ENCODE data around the gene CDC42EP4. TPM values are rescaled to one million over a fixed set of nuclear protein-coding genes. Genes with fewer than 3 reads are reported as not detected.

The CDC42EP4 gene
- total RNA-seq, 4 donors from 2014 or later, result 93.3 to 121 (median 117) TPM

- no peaks in the 10 kb centered on the region for H3K36me3 ChIP-seq
- H3K27ac ChIP-seq, result no peak overlapping the region
- peaks cover 0 to 3% (median 0%) of the 10 kb centered on the region in 4 donors for H3K9me3 ChIP-seq
- H3K4me1 ChIP-seq, result peaks cover 0 to 38% (median 15%) of the 10 kb centered on the region in 4 donors
- 62 to 70% methylated on average over 6 of the region's 6 CpGs for WGBS, 2 donors
- H3K4me3 ChIP-seq, result no peak overlapping the region
- no peak for DNase-seq (ENCODE audit: low spot score in 2 of 2)
- TF ChIP-seq POLR2A (IDR thresholded peaks at IDR 0.05) (no peak), EP300 (IDR thresholded peaks at IDR 0.05) (no peak), CTCF (IDR thresholded peaks at IDR 0.05) (no peak)
- H3K27me3 ChIP-seq, result no peaks in the 10 kb centered on the region
Observed at GRCh38 chr17:73320601-73321264, 8.9 kb upstream of the CDC42EP4 start.

- DNase-seq (ENCODE audit: low spot score in 2 of 2), result no peak
- H3K9me3 ChIP-seq, result peaks cover 0 to 3% (median 0%) of the 10 kb centered on the region in 4 donors
- 93 to 96% methylated on average over 3 of the region's 3 CpGs for WGBS, 2 donors
- H3K4me3 ChIP-seq, result no peak overlapping the region
- TF ChIP-seq POLR2A (IDR thresholded peaks at IDR 0.05) (no peak), EP300 (IDR thresholded peaks at IDR 0.05) (no peak)
- H3K4me1 ChIP-seq, result peaks cover 0 to 28% (median 9%) of the 10 kb centered on the region in 4 donors
- no peak overlapping the region for H3K27ac ChIP-seq
- no peaks in the 10 kb centered on the region for H3K27me3 ChIP-seq
- H3K36me3 ChIP-seq, result no peaks in the 10 kb centered on the region
Observed at GRCh38 chr17:73319766-73320165, 8.0 kb upstream of the CDC42EP4 start.

GRCh38 chr17:73318836-73319235, 7.0 kb upstream of the CDC42EP4 start:
- peaks cover 0 to 3% (median 0%) of the 10 kb centered on the region in 4 donors for H3K9me3 ChIP-seq
- H3K27me3 ChIP-seq, result no peaks in the 10 kb centered on the region
- DNase-seq (ENCODE audit: low spot score in 2 of 2), result no peak
- H3K27ac ChIP-seq, result no peak overlapping the region
- peaks cover 0 to 19% (median 7%) of the 10 kb centered on the region in 4 donors for H3K4me1 ChIP-seq
- no peaks in the 10 kb centered on the region for H3K36me3 ChIP-seq
- WGBS, 2 donors, result 61 to 63% methylated on average over 5 of the region's 5 CpGs
- TF ChIP-seq CTCF (IDR thresholded peaks at IDR 0.05) (no peak), POLR2A (IDR thresholded peaks at IDR 0.05) (no peak), EP300 (IDR thresholded peaks at IDR 0.05) (no peak)
- H3K4me3 ChIP-seq, result no peak overlapping the region

GRCh38 chr17:73318427-73318813, 6.6 kb upstream of the CDC42EP4 start:
- Histone ChIP-seq H3K4me3 (no peak overlapping the region), H3K36me3 (no peaks in the 10 kb centered on the region), H3K9me3 (peaks cover 0 to 3% (median 0%) of the 10 kb centered on the region in 4 donors), H3K27me3 (no peaks in the 10 kb centered on the region), H3K27ac (no peak overlapping the region), H3K4me1 (peaks cover 0 to 15% (median 7%) of the 10 kb centered on the region in 4 donors)
- 93 to 96% methylated on average over 7 to 8 of the region's 8 CpGs for WGBS, 2 donors
- no peak for DNase-seq (ENCODE audit: low spot score in 2 of 2)
- TF ChIP-seq EP300 (IDR thresholded peaks at IDR 0.05), result no peak
- TF ChIP-seq CTCF (IDR thresholded peaks at IDR 0.05), result no peak
- TF ChIP-seq POLR2A (IDR thresholded peaks at IDR 0.05), result no peak

- no peak for DNase-seq (ENCODE audit: low spot score in 2 of 2)
- peaks cover 0 to 17% (median 7%) of the 10 kb centered on the region in 4 donors for H3K4me1 ChIP-seq
- no peaks in the 10 kb centered on the region for H3K27me3 ChIP-seq
- TF ChIP-seq EP300 (IDR thresholded peaks at IDR 0.05) (no peak), POLR2A (IDR thresholded peaks at IDR 0.05) (no peak), CTCF (IDR thresholded peaks at IDR 0.05) (no peak)
- no peak overlapping the region for H3K4me3 ChIP-seq
- H3K9me3 ChIP-seq, result peaks cover 0 to under 1% (median 0%) of the 10 kb centered on the region in 4 donors
- H3K36me3 ChIP-seq, result no peaks in the 10 kb centered on the region
- H3K27ac ChIP-seq, result no peak overlapping the region
- WGBS, 2 donors, result 64 to 73% methylated on average over 6 to 9 of the region's 9 CpGs
Observed at GRCh38 chr17:73317513-73318426, 6.0 kb upstream of the CDC42EP4 start.

Measured in tibial nerve (tissue), 4 donors.